Measurements from ENCODE around the gene CKAP2L.

GRCh38 chr2:112811841-112812306 lies 47.5 kb upstream of the CKAP2L start:
- TF ChIP-seq CTCF (IDR thresholded peaks at IDR 0.05; ENCODE audit: low read depth, low read length), result no peak
- no peak for TF ChIP-seq POLR2A (IDR thresholded peaks at IDR 0.05; ENCODE audit: extremely low read depth, insufficient read length)
- TF ChIP-seq MAX (IDR thresholded peaks at IDR 0.05; ENCODE audit: low read depth, low read length), result no peak

Measured in NB4 (cell line).